ENCODE data around the gene MESP1. TPM values are rescaled to one million over a fixed set of nuclear protein-coding genes. Genes with fewer than 3 reads are reported as not detected.
A peak's percentile ranks its signal among the peaks of the same experiment; 100 is the strongest.
"Not testable (repeated sequence)": the region's sequence is repeated elsewhere in the genome, so short reads cannot be mapped to it uniquely, and the experiment has no call there.

The MESP1 gene
- total RNA-seq, 1 donor from 2014 or later = 2.1 TPM

DNA sequence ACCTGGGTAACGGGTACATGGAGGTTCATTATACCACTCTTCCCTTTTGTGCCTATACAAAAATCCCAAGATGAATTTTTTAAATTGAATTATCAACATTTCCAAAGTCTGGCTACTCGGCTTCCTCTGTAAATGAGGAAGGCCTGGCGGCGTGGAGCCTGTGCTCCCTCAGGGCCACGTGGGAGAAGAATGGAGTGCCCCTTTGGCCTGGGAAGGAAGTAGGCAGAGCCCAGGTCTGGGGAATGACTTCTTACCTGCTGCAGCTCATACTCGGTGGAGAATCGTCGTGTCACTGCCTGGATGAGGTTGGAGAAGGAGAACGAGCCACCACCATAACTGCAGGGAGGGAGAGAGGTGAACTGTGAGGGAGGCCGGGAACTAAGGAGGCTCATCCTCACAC lies 39.2 kb upstream of the MESP1 start:
- Mint-ChIP-seq H3K4me3 (ENCODE audit: unreplicated experiment) (no peak overlapping the region), H3K4me1 (ENCODE audit: unreplicated experiment) (peaks cover 22% of the 10 kb centered on the region), H3K27me3 (ENCODE audit: unreplicated experiment) (no peaks in the 10 kb centered on the region), H3K36me3 (ENCODE audit: unreplicated experiment) (peaks cover 30% of the 10 kb centered on the region), H3K27ac (ENCODE audit: unreplicated experiment) (no peak overlapping the region), H3K9me3 (ENCODE audit: unreplicated experiment) (peaks cover 8% of the 10 kb centered on the region)
- TF ChIP-seq, protein P1, sequence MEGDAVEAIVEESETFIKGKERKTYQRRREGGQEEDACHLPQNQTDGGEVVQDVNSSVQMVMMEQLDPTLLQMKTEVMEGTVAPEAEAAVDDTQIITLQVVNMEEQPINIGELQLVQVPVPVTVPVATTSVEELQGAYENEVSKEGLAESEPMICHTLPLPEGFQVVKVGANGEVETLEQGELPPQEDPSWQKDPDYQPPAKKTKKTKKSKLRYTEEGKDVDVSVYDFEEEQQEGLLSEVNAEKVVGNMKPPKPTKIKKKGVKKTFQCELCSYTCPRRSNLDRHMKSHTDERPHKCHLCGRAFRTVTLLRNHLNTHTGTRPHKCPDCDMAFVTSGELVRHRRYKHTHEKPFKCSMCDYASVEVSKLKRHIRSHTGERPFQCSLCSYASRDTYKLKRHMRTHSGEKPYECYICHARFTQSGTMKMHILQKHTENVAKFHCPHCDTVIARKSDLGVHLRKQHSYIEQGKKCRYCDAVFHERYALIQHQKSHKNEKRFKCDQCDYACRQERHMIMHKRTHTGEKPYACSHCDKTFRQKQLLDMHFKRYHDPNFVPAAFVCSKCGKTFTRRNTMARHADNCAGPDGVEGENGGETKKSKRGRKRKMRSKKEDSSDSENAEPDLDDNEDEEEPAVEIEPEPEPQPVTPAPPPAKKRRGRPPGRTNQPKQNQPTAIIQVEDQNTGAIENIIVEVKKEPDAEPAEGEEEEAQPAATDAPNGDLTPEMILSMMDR (IDR thresholded peaks at IDR 0.05) = no peak
- DNase-seq (ENCODE audit: extremely low spot score, unreplicated experiment) = no peak

DNA sequence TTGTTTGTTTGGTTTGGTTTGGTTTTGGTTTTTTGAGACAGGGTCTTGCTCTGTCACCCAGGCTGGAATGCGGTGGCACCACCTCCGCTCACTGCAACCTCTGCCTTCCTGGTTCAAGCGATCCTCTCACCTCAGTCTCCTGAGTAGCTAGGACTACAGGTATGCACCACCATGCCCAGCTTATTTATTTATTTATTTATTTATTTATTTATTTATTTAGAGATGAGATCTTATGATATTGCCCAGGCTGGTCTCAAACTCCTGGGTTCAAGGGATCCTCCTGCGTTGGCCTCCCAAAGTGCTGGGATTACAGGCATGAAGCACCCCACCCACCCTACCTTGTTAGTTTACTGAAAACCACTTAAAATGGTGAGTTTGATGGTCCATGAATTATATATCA lies 37.5 kb upstream of the MESP1 start:
- DNase-seq (ENCODE audit: extremely low spot score, unreplicated experiment); H3K4me3 Mint-ChIP-seq (ENCODE audit: unreplicated experiment); H3K27ac Mint-ChIP-seq (ENCODE audit: unreplicated experiment); H3K9me3 Mint-ChIP-seq (ENCODE audit: unreplicated experiment); H3K27me3 Mint-ChIP-seq (ENCODE audit: unreplicated experiment): not testable (repeated sequence)
- peaks cover 15% of the 10 kb centered on the region for H3K4me1 Mint-ChIP-seq (ENCODE audit: unreplicated experiment)
- peaks cover 32% of the 10 kb centered on the region for H3K36me3 Mint-ChIP-seq (ENCODE audit: unreplicated experiment)

DNA sequence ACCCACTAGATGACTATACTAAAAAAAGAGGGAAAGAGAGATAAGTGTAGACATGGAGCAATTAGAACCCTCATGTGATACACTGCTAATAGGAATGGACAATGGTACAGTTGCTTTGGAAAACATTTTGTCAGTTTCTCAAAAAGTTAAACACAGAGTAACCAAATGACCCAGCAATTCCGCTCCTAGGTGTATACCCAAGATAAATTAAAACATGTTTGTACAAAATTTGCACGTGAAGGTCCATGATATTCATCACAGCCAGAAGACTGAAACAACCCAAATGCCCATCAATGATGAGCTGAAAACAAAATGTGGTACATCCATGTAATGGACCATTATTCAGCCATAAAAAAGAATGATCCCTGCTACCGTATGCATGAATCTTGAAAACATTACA lies 36.9 kb upstream of the MESP1 start:
- Mint-ChIP-seq H3K4me1 (ENCODE audit: unreplicated experiment) (peaks cover 15% of the 10 kb centered on the region), H3K27me3 (ENCODE audit: unreplicated experiment) (no peaks in the 10 kb centered on the region), H3K9me3 (ENCODE audit: unreplicated experiment) (peaks cover 8% of the 10 kb centered on the region), H3K36me3 (ENCODE audit: unreplicated experiment) (peaks cover 32% of the 10 kb centered on the region), H3K27ac (ENCODE audit: unreplicated experiment) (no peak overlapping the region), H3K4me3 (ENCODE audit: unreplicated experiment) (no peak overlapping the region)
- TF ChIP-seq, protein P1 (IDR thresholded peaks at IDR 0.05) = no peak
- no peak for DNase-seq (ENCODE audit: extremely low spot score, unreplicated experiment)

DNA sequence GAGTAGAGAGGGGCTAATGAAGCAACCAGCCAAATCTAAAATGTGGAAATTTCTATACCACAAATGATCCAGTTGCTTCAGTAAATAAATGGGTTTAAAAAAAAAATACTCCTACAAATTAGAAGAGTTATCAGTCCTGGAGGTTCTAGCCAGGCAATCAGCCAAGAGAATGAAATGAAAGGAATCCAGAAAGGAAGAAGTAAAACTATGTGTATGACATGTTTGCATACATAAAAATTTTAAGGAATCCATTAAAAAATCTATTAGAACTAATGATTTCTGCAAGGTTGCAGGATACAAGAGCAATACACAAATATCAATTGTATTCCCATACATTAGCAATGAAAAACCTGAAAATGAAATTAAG lies 34.7 kb upstream of the MESP1 start:
- H3K27me3 Mint-ChIP-seq (ENCODE audit: unreplicated experiment) = no peaks in the 10 kb centered on the region
- peaks cover 8% of the 10 kb centered on the region for H3K9me3 Mint-ChIP-seq (ENCODE audit: unreplicated experiment)
- peak overlapping the region; percentile 71 for H3K27ac Mint-ChIP-seq (ENCODE audit: unreplicated experiment)
- TF ChIP-seq, protein P1 (IDR thresholded peaks at IDR 0.05) = no peak
- H3K36me3 Mint-ChIP-seq (ENCODE audit: unreplicated experiment) = peaks cover 22% of the 10 kb centered on the region
- H3K4me1 Mint-ChIP-seq (ENCODE audit: unreplicated experiment) = peaks cover 25% of the 10 kb centered on the region
- no peak overlapping the region for H3K4me3 Mint-ChIP-seq (ENCODE audit: unreplicated experiment)
- no peak for DNase-seq (ENCODE audit: extremely low spot score, unreplicated experiment)

DNA sequence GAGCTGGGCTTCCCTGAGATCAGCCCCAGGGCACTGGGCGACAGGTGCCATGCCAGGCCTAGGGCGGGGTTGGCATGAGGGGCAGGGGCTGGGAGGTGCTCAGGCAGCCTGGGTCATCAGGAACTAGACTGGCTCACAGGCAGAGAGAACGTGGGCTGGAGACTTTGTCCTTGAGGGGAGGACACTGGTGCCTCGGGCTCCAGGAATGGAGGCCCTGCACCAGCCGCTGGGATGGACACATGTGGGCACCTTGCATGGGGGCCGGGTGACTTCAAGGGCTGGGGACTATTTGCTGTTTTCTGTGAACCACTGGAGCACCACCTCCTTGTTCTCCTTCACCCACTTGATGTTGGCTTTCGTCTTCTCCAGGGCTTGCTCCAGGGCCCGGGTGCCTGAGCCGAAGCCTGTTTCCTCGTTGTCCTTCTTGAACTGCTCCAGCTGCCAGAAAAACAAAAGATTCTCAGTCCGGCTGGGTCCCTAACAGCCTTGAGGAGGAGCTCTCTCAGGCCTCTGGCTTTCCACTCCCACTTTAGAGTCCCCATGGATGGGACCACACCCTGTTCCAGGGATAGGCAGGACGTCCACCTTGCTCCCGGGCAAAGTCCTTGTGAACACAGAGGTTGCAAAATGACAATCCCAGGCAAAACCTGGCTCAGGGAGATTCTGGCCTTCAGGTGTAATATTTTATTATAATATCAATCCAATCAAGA lies 34.2 kb upstream of the MESP1 start:
- Mint-ChIP-seq H3K9me3 (ENCODE audit: unreplicated experiment) (peaks cover 8% of the 10 kb centered on the region), H3K27ac (ENCODE audit: unreplicated experiment) (peak overlapping the region; percentile 71), H3K4me1 (ENCODE audit: unreplicated experiment) (peaks cover 29% of the 10 kb centered on the region), H3K4me3 (ENCODE audit: unreplicated experiment) (no peak overlapping the region), H3K27me3 (ENCODE audit: unreplicated experiment) (no peaks in the 10 kb centered on the region), H3K36me3 (ENCODE audit: unreplicated experiment) (peaks cover 20% of the 10 kb centered on the region)
- TF ChIP-seq, protein P1 (IDR thresholded peaks at IDR 0.05) = no peak
- no peak for DNase-seq (ENCODE audit: extremely low spot score, unreplicated experiment)

DNA sequence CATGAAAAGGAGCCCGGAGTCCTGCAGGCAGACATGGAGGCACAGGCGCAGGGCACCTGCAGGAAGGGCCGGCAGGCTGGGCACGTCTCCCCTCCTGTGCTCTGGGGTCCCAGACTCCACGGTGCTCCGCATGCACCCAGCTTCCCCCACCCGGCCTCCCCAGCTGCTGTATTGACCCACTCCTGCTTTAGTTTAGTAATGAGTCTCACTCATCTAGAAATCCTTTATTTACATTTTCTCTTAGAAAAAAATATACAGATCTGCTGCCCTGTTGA lies 33.6 kb upstream of the MESP1 start:
- TF ChIP-seq, protein P1 (IDR thresholded peaks at IDR 0.05) = no peak
- DNase-seq (ENCODE audit: extremely low spot score, unreplicated experiment) = no peak
- H3K9me3 Mint-ChIP-seq (ENCODE audit: unreplicated experiment) = peaks cover 8% of the 10 kb centered on the region
- no peak overlapping the region for H3K27ac Mint-ChIP-seq (ENCODE audit: unreplicated experiment)
- H3K36me3 Mint-ChIP-seq (ENCODE audit: unreplicated experiment) = peaks cover 17% of the 10 kb centered on the region
- no peaks in the 10 kb centered on the region for H3K27me3 Mint-ChIP-seq (ENCODE audit: unreplicated experiment)
- no peak overlapping the region for H3K4me3 Mint-ChIP-seq (ENCODE audit: unreplicated experiment)
- H3K4me1 Mint-ChIP-seq (ENCODE audit: unreplicated experiment) = peaks cover 29% of the 10 kb centered on the region
